Lower leg skin (tissue), 3 donors: ENCODE data around the gene CNIH2.

ENCODE experiments used
- POLR2A ChIP-seq, 2 donors: fragments of 450-650 bp; IDR thresholded peaks; one replicate each; pipeline ENCODE4 v1.6.1; 2016 to 2017; ENCODE audit warnings: antibody characterized with exemption in 2 of 2, mild to moderate bottlenecking in 1 of 2, moderate library complexity in 1 of 2
- TF ChIP-seq, protein P1 (sequence below), 3 donors: fragments of 450-650 bp; IDR thresholded peaks; one replicate each; pipeline ENCODE4 v1.5.1; 2016; ENCODE audit warnings: antibody characterized with exemption in 3 of 3, mild to moderate bottlenecking in 3 of 3, moderate library complexity in 2 of 3

DNA sequence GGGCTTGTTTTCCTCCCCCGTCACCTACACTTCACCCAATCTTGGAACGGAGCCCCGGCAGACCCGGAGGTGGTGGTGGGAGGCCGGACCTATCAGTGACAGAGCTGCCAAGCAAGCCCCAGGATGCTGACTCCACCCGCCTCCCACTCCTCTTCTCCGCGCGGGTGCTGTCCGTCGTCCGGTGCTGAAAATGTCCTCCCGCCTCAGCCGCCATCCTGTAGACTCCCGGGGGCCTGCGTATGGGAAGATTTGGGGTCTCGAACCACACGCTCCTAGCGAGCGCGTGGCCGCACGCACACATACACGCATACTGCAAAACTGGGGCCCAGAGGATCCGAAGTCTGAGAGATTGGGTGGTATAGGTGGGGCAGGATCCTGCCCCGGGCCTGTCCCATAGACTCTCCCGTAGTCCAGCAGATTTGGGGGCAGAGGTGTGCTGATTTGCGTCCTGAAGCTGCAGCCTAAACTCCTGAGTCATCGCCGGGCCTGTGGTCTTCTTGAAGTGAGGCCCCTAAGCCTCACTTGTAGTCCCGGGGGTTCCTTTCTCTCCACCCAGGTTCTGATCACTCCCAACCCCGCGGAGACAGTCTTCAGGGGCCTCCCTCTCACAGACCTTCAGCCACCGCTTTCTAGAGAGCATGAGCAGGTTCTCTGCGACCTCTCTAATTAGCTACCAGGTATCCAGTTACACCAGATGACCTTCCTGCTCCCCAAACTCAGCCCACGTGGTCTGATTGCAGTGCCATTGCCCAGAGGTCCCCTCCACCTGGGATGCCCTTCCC, 11.8 kb downstream of the CNIH2 start:
- no peak for TF ChIP-seq POLR2A (IDR thresholded peaks at IDR 0.05)
- TF ChIP-seq, protein P1, sequence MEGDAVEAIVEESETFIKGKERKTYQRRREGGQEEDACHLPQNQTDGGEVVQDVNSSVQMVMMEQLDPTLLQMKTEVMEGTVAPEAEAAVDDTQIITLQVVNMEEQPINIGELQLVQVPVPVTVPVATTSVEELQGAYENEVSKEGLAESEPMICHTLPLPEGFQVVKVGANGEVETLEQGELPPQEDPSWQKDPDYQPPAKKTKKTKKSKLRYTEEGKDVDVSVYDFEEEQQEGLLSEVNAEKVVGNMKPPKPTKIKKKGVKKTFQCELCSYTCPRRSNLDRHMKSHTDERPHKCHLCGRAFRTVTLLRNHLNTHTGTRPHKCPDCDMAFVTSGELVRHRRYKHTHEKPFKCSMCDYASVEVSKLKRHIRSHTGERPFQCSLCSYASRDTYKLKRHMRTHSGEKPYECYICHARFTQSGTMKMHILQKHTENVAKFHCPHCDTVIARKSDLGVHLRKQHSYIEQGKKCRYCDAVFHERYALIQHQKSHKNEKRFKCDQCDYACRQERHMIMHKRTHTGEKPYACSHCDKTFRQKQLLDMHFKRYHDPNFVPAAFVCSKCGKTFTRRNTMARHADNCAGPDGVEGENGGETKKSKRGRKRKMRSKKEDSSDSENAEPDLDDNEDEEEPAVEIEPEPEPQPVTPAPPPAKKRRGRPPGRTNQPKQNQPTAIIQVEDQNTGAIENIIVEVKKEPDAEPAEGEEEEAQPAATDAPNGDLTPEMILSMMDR (IDR thresholded peaks at IDR 0.05), result no peak
